GM23338 (cell line): Measurements from ENCODE around the gene FEN1. TPM values are rescaled to one million over a fixed set of nuclear protein-coding genes. Genes with fewer than 3 reads are reported as not detected.

ENCODE experiments used
- ATAC-seq: fragments of 200-7000 bp; cut with Tn5 transposase; 3 replicates; pipeline ENCODE4 v1.9.1; 2020
- DNase-seq: peaks from one replicate; pipeline ENCODE4 v3.0.0-alpha.2; 2015; ENCODE audit warnings: low spot score
- H2AFZ ChIP-seq: fragments of 200-600 bp; sonication (generic); 2 replicates; pipeline ENCODE4 v1.8.0; 2016; ENCODE audit warnings: antibody characterized with exemption, mild to moderate bottlenecking, moderate library complexity
- H3F3A ChIP-seq: fragments of 200-600 bp; sonication (generic); replicated peaks from 2 replicates; pipeline ENCODE4 v1.8.0; 2017; ENCODE audit warnings: antibody characterized with exemption, mixed run types, low read depth
- H3K27ac ChIP-seq: fragments of 200-600 bp; sonication (generic); 2 replicates; pipeline ENCODE4 v1.6.1; 2016; ENCODE audit warnings: low read depth
- H3K27me3 ChIP-seq: fragments of 200-600 bp; sonication (generic); 2 replicates; pipeline ENCODE4 v1.8.0; 2016; ENCODE audit warnings: mild to moderate bottlenecking, mixed run types, moderate library complexity; ENCODE audit not compliant: insufficient read depth
- H3K36me3 ChIP-seq: fragments of 200-600 bp; sonication (generic); 2 replicates; pipeline ENCODE4 v1.8.0; 2016; ENCODE audit warnings: mild to moderate bottlenecking; ENCODE audit not compliant: insufficient read depth
- H3K4me1 ChIP-seq: fragments of 200-600 bp; sonication (generic); 2 replicates; pipeline ENCODE4 v1.8.0; 2016; ENCODE audit warnings: mild to moderate bottlenecking, moderate library complexity; ENCODE audit not compliant: insufficient read depth
- H3K4me2 ChIP-seq: fragments of 200-600 bp; sonication (generic); 2 replicates; pipeline ENCODE4 v1.7.1; 2017; ENCODE audit warnings: mixed run types
- H3K4me3 ChIP-seq: fragments of 200-600 bp; sonication (generic); 2 replicates; pipeline ENCODE4 v1.6.1; 2016; ENCODE audit warnings: mixed run types
- H3K79me2 ChIP-seq: fragments of 200-600 bp; sonication (generic); replicated peaks from 2 replicates; pipeline ENCODE4 v1.8.0; 2017; ENCODE audit warnings: mild to moderate bottlenecking; ENCODE audit not compliant: insufficient read depth
- H3K9me2 ChIP-seq: fragments of 200-600 bp; sonication (generic); 2 replicates; pipeline ENCODE4 v1.8.0; 2017; ENCODE audit not compliant: insufficient read depth
- H4K20me1 ChIP-seq: fragments of 200-600 bp; sonication (generic); replicated peaks from 2 replicates; pipeline ENCODE4 v1.8.0; 2017; ENCODE audit warnings: mild to moderate bottlenecking; ENCODE audit not compliant: insufficient read depth
- H3K27ac Mint-ChIP-seq: 2 replicates; pipeline ENCODE4 v1.8.0; 2020; ENCODE audit warnings: inconsistent platforms, mild to moderate bottlenecking, moderate library complexity, mixed read lengths
- H3K27me3 Mint-ChIP-seq: 3 replicates; pipeline ENCODE4 v1.8.0; 2022; ENCODE audit warnings: low read depth, mild to moderate bottlenecking, moderate library complexity, mixed read lengths, inconsistent platforms; ENCODE audit not compliant: insufficient read depth, poor library complexity
- H3K36me3 Mint-ChIP-seq: 3 replicates; pipeline ENCODE4 v1.8.0; 2021; ENCODE audit warnings: low read depth, mild to moderate bottlenecking, inconsistent platforms, moderate library complexity, mixed read lengths
- H3K4me1 Mint-ChIP-seq: 3 replicates; pipeline ENCODE4 v1.8.0; 2020; ENCODE audit warnings: mild to moderate bottlenecking, inconsistent platforms, mixed read lengths
- H3K4me3 Mint-ChIP-seq: 3 replicates; pipeline ENCODE4 v1.8.0; 2021; ENCODE audit warnings: moderate library complexity, mild to moderate bottlenecking, inconsistent platforms, mixed read lengths
- H3K9me3 Mint-ChIP-seq: 3 replicates; pipeline ENCODE4 v1.8.0; 2020; ENCODE audit warnings: moderate library complexity, mild to moderate bottlenecking, inconsistent platforms, mixed read lengths
- CREB1 ChIP-seq: fragments of 250-450 bp; sonication (Bioruptor Pico); IDR thresholded peaks from 2 replicates; pipeline ENCODE4 v1.5.0; 2020; ENCODE audit warnings: low read depth, mild to moderate bottlenecking, moderate library complexity
- EZH2phosphoT487 ChIP-seq: fragments of 200-600 bp; sonication (generic); IDR thresholded peaks from one replicate; pipeline ENCODE4 v1.8.1; 2018; ENCODE audit warnings: antibody characterized with exemption; ENCODE audit not compliant: unreplicated experiment
- JUNB ChIP-seq: IDR thresholded peaks from one replicate; pipeline ENCODE4 v1.6.1; 2016; ENCODE audit warnings: antibody characterized with exemption; ENCODE audit not compliant: unreplicated experiment
- NANOG ChIP-seq: IDR thresholded peaks from 2 replicates; pipeline ENCODE4 v1.6.1; 2016; ENCODE audit warnings: antibody characterized with exemption, borderline replicate concordance
- POLR2AphosphoS5 ChIP-seq: IDR thresholded peaks from 2 replicates; pipeline ENCODE4 v1.6.1; 2016; ENCODE audit warnings: antibody characterized with exemption, low read depth
- ZNF331 ChIP-seq: fragments of 250-450 bp; sonication (Bioruptor Pico); IDR thresholded peaks from 2 replicates; pipeline ENCODE4 v1.5.0; 2020; ENCODE audit warnings: low read depth, mild to moderate bottlenecking, moderate library complexity
- polyA plus RNA-seq: library from polyadenylated mRNA; unstranded; fragments of >200 nt; fragmentation: Nextera tagmentation; extraction: Ambion mirVana; gene quantifications from 2 replicates; pipeline ENCODE4 v1.2.1, GENCODE V29; 2016
- total RNA-seq: library from RNA; depleted of rRNA; stranded (reverse); fragments of >200 nt; shearing (Covaris generic); gene quantifications from 2 replicates; pipeline ENCODE4 v1.2.3, GENCODE V29; 2014
- TF ChIP-seq, protein P1 (sequence below): fragments of 250-450 bp; sonication (Bioruptor Pico); IDR thresholded peaks from 2 replicates; pipeline ENCODE4 v1.5.0; 2020; ENCODE audit warnings: mild to moderate bottlenecking, moderate library complexity
- TF ChIP-seq, protein P2 (sequence below), 2 experiments: fragments of 200-600 bp in 1 of 2; sonication (generic) in 1 of 2; conservative IDR thresholded peaks; 2 replicates each; pipeline versions ENCODE4 v1.5.1 to v1.6.1; 2016 to 2017; ENCODE audit warnings: antibody characterized with exemption in 2 of 2, low read depth in 2 of 2, mild to moderate bottlenecking in 2 of 2, moderate library complexity in 1 of 2
- TF ChIP-seq, protein P3 (sequence below): IDR thresholded peaks from 2 replicates; pipeline ENCODE4 v1.6.1; 2016; ENCODE audit warnings: antibody characterized with exemption

Gene FEN1
- total and polyA plus RNA-seq, 2 experiments from 2014 or later = 85.1 to 89.0 TPM

DNA sequence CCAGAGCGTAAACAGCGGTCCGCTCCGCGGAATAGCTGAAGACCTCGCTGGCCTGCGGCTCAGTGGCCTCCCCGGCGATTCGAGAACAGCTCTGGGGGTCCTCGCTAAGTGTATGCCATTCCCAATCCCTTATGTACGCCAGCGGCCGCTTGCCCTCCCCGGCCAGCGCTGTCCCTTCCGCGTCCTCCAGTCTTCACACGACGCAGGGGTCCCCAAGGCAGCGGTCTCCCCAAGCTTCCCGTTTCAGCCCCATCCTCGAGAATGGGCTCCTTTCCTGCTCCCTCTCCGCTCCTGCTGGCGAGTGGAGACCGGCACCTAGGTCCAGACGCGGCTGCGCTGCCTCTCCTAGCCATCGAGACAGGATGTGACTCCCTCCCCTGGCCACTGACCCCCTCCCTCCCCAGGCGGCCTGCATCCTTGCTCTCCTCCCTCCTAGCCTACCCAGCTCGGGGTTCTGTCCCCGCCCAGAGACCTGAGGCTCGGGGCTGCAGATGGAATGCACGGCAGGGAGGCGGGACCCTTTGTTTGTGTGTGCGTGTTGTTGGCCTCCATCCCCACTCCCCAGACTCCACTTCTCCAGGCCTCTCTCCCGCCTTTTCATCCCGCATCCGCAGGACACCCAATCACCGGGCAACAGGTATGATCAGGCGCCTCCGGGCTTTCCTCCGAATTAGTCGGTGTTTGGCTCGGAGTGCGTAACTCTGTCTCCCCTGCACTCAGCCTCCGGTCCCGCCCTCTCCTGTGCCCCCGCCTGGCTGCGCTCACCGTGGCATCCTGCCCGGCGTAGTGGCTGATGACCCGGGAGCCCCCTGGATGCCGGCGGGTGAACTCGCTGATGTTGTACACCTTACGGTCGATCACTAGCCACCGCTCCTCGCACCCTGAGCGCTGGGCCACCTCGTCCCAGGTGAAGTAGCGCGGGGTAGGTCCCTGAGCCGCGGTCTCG is 23.4 kb downstream of the FEN1 start:
- Histone ChIP-seq H3K27ac (peak overlapping the region; percentile 98), H3K27me3 (no peaks in the 10 kb centered on the region), H3K9me2 (peaks cover 5% of the 10 kb centered on the region; the same call in 1 of the 2 replicates), H3K4me3 (peak overlapping the region; percentile 89), H4K20me1 (peaks cover 13% of the 10 kb centered on the region; the same call in 1 of the 2 replicates), H3F3A (peaks cover 12% of the 10 kb centered on the region), H3K79me2 (peaks cover 62% of the 10 kb centered on the region), H3K4me2 (peak overlapping the region; percentile 77), H3K4me1 (peaks cover 11% of the 10 kb centered on the region), H3K36me3 (peaks cover 20% of the 10 kb centered on the region), H2AFZ (0 out of 2 replicates have a peak overlapping the region, but pooled peaks have one; percentile 47)
- Mint-ChIP-seq H3K27ac (peak overlapping the region; percentile 99), H3K4me3 (peak overlapping the region; percentile 96), H3K9me3 (no peaks in the 10 kb centered on the region; the same call in 2 of the 3 replicates), H3K4me1 (peaks cover 15% of the 10 kb centered on the region), H3K36me3 (peaks cover 43% of the 10 kb centered on the region), H3K27me3 (peaks cover 20% of the 10 kb centered on the region)
- peak; percentile 44 for ATAC-seq
- peak; percentile 88 for DNase-seq
- TF ChIP-seq EZH2phosphoT487 (no peak), POLR2AphosphoS5 (peak; percentile 61), ZNF331 (CRISPR knock-in tag) (no peak), JUNB (no peak), CREB1 (CRISPR knock-in tag) (no peak), NANOG (no peak)
- TF ChIP-seq, protein P1, sequence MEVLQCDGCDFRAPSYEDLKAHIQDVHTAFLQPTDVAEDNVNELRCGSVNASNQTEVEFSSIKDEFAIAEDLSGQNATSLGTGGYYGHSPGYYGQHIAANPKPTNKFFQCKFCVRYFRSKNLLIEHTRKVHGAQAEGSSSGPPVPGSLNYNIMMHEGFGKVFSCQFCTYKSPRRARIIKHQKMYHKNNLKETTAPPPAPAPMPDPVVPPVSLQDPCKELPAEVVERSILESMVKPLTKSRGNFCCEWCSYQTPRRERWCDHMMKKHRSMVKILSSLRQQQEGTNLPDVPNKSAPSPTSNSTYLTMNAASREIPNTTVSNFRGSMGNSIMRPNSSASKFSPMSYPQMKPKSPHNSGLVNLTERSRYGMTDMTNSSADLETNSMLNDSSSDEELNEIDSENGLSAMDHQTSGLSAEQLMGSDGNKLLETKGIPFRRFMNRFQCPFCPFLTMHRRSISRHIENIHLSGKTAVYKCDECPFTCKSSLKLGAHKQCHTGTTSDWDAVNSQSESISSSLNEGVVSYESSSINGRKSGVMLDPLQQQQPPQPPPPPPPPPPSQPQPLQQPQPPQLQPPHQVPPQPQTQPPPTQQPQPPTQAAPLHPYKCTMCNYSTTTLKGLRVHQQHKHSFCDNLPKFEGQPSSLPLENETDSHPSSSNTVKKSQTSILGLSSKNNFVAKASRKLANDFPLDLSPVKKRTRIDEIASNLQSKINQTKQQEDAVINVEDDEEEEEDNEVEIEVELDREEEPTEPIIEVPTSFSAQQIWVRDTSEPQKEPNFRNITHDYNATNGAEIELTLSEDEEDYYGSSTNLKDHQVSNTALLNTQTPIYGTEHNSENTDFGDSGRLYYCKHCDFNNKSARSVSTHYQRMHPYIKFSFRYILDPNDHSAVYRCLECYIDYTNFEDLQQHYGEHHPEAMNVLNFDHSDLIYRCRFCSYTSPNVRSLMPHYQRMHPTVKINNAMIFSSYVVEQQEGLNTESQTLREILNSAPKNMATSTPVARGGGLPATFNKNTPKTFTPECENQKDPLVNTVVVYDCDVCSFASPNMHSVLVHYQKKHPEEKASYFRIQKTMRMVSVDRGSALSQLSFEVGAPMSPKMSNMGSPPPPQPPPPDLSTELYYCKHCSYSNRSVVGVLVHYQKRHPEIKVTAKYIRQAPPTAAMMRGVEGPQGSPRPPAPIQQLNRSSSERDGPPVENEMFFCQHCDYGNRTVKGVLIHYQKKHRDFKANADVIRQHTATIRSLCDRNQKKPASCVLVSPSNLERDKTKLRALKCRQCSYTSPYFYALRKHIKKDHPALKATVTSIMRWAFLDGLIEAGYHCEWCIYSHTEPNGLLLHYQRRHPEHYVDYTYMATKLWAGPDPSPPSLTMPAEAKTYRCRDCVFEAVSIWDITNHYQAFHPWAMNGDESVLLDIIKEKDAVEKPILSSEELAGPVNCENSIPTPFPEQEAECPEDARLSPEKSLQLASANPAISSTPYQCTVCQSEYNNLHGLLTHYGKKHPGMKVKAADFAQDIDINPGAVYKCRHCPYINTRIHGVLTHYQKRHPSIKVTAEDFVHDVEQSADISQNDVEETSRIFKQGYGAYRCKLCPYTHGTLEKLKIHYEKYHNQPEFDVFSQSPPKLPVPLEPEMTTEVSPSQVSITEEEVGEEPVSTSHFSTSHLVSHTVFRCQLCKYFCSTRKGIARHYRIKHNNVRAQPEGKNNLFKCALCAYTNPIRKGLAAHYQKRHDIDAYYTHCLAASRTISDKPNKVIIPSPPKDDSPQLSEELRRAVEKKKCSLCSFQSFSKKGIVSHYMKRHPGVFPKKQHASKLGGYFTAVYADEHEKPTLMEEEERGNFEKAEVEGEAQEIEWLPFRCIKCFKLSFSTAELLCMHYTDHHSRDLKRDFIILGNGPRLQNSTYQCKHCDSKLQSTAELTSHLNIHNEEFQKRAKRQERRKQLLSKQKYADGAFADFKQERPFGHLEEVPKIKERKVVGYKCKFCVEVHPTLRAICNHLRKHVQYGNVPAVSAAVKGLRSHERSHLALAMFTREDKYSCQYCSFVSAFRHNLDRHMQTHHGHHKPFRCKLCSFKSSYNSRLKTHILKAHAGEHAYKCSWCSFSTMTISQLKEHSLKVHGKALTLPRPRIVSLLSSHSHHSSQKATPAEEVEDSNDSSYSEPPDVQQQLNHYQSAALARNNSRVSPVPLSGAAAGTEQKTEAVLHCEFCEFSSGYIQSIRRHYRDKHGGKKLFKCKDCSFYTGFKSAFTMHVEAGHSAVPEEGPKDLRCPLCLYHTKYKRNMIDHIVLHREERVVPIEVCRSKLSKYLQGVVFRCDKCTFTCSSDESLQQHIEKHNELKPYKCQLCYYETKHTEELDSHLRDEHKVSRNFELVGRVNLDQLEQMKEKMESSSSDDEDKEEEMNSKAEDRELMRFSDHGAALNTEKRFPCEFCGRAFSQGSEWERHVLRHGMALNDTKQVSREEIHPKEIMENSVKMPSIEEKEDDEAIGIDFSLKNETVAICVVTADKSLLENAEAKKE (CRISPR knock-in tag) = no peak
- TF ChIP-seq, protein P2, sequence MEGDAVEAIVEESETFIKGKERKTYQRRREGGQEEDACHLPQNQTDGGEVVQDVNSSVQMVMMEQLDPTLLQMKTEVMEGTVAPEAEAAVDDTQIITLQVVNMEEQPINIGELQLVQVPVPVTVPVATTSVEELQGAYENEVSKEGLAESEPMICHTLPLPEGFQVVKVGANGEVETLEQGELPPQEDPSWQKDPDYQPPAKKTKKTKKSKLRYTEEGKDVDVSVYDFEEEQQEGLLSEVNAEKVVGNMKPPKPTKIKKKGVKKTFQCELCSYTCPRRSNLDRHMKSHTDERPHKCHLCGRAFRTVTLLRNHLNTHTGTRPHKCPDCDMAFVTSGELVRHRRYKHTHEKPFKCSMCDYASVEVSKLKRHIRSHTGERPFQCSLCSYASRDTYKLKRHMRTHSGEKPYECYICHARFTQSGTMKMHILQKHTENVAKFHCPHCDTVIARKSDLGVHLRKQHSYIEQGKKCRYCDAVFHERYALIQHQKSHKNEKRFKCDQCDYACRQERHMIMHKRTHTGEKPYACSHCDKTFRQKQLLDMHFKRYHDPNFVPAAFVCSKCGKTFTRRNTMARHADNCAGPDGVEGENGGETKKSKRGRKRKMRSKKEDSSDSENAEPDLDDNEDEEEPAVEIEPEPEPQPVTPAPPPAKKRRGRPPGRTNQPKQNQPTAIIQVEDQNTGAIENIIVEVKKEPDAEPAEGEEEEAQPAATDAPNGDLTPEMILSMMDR (conservative IDR thresholded peaks at IDR 0.05; ENCODE audit: low read depth in 2 of 2) = 0 out of 4 replicates have a peak, but pooled peaks of 1 of the 2 experiments have one; percentile 12
- TF ChIP-seq, protein P3, sequence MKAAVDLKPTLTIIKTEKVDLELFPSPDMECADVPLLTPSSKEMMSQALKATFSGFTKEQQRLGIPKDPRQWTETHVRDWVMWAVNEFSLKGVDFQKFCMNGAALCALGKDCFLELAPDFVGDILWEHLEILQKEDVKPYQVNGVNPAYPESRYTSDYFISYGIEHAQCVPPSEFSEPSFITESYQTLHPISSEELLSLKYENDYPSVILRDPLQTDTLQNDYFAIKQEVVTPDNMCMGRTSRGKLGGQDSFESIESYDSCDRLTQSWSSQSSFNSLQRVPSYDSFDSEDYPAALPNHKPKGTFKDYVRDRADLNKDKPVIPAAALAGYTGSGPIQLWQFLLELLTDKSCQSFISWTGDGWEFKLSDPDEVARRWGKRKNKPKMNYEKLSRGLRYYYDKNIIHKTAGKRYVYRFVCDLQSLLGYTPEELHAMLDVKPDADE = peak; percentile 35; the same call in 1 of the 2 replicates
